NCI-H2029 treated with DMSO at 0.1 percent for 48 hours (cell line): ENCODE results near the gene ATP8A2.
A peak's percentile ranks its signal among the peaks of the same experiment; 100 is the strongest.
"Not testable (repeated sequence)": the region's sequence is repeated elsewhere in the genome, so short reads cannot be mapped to it uniquely, and the experiment has no call there.

Experiments used
- DNase-seq: peaks from one replicate; lab custom pipeline; 2025; lab: John Stamatoyannopoulos, UW

Gene ATP8A2

DNA sequence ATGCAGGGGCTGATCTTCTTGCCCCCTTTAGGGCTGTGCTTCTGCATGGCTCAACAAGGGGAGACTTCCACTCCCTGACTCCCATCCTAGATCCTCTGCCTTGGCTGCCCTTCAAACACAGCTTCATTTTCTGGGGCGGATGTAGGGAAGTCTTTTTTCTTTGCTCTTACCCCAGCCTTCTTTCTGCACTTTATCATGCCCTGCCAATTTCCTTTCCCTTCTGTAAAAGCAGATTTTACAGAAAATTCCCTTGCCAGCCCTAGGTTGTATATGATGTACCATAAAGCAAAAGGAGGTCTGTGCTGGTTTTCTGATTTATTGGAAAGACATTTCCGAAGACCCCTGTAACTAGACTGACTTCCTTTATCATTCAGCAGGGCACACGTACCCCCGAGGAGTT, 396.6 kb downstream of the ATP8A2 start:
- no peak for DNase-seq

DNA sequence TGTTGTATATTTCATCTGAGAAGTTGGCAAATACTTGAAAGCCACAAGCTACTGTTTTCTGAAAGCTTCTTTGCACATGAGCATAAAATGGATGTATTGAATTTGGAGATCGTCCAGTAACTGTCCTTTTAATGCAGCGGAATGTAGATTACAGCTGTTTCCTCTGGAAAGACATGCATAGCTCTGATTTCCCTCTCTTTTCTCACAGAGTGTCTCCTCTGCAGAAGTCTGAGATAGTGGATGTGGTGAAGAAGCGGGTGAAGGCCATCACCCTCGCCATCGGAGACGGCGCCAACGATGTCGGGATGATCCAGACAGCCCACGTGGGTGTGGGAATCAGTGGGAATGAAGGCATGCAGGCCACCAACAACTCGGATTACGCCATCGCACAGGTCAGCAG, 397.1 kb downstream of the ATP8A2 start:
- no peak for DNase-seq

DNA sequence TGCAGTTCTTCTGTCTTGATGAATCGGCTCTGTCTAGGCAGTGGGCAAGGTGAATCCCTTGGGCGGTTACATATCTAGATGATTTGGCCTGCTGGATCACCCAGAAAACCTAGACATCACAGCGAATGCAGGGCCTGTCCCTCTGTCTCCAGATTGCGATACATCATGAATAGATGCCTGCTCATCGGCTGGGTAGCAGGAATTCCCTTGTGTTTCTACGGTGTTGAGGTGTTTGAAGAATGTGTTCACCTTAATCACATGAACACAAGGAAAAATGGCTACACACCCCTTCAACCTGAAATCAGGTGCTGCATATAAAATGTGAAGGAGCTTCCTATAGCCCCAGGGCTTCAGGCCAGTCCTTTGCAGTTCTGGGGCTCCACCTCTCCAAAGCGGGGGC, 398.8 kb downstream of the ATP8A2 start:
- no peak for DNase-seq

DNA sequence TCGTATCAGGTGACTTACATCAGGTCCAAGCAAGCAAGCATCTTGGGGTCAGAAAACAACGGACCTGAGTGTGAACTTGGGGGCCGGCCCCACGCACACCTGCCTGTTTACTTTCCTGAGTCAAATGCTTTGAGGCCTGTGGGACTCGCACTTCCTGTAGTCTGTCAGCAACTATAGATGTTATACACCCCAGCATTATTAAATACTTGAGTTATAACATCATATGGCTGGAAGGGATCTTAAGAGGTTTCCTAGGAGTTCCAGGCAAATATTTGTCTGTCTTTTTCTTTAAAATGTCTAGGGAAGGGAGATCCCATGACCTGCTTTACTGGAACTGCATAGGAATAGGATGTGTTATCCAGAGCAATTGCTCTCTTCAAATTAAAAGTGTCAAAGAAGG, 399.4 kb downstream of the ATP8A2 start:
- no peak for DNase-seq

DNA sequence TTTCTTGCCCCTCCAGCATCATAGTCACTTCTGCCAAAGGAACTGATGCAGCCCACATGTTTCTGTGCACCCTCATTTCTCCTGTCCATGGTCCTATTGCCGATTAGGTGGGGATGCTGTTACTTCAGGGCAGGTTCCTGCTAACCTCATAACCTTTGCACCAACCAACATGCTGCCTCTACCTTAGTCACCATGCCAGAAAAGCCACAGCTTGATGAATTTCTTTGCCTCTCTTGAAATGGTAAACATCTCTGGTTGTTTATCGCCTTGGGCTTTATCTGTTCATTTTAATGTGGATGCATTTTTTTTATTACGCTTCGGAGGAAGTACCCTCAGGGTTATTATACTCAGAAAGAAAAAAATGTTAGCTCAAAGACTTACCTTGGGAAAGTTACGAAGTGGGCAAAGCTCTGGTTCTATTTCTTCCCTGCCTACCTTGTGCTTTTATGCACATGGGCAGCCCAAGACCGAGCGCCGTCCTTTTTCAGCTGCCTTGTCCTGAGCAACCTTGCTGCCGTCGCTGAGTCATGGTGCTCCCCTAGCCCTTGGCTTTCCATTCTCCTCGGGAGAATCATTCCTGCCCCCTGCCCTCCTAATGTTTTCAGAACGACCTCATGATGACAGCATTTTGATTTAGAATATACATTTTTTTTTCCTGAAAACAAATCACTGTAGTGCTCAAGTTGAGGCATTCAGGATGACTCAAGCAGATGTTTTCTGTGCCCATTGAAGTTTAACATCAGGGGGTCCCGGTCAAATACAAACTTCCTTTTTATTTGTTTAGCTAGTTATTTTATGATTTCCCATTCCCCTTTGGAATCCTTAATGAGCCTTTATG, 400.1 kb downstream of the ATP8A2 start:
- DNase-seq, result no peak

DNA sequence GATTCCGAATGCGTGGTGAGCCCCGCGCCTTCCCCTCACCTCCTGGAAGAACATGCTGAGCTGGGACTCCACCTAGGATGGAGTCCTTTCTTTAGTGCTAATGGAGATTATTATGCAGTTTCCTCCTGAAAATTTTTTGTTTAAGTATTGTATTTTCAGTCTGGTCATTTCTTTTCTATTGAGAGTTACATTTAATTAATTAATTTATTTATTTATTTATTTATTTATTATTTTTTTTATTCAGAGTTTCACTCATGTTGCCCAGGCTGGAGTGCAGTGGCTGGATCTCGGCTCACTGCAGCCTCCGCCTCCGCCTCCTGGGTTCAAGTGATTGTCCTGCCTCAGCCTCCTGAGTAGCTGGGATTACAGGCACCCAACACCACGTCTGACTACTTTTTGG, 400.8 kb downstream of the ATP8A2 start:
- DNase-seq, result not testable (repeated sequence)

DNA sequence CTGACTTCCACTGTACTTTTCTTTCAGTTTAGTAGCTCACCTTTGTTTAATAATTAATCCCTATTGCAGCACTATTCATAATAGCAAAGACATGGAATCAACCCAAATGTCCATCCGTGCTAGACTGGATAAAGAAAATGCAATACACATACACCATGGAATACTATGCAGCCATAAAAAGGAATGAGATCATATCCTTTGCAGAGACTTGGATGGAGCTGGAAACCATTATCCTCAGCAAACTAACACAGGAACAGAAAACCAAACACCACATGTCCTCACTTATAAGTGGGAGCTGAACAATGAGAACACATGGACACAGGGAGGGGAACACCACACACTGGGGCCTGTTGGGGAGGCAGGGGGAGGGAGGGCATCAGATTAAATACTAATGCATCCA, 402.3 kb downstream of the ATP8A2 start:
- DNase-seq, result not testable (repeated sequence)

DNA sequence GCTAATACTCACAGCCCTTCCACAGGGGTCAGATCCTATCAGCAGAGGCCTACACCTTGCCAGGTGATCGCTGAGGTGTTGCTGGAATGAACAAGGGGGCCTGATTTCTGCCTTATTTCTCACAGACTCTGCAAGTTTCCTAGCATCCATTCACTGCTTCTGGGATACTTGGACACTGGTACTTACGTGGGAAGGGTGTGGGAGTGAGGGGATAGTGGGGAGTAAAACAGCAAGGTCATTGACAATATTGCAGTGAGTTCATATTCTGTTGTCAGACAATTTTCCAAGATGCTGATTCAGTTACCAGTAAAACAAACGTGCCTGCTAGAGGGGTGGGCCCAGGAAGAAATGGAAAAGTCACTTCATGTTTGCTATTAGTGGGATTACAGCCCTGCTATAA, 403.5 kb downstream of the ATP8A2 start:
- no peak for DNase-seq

DNA sequence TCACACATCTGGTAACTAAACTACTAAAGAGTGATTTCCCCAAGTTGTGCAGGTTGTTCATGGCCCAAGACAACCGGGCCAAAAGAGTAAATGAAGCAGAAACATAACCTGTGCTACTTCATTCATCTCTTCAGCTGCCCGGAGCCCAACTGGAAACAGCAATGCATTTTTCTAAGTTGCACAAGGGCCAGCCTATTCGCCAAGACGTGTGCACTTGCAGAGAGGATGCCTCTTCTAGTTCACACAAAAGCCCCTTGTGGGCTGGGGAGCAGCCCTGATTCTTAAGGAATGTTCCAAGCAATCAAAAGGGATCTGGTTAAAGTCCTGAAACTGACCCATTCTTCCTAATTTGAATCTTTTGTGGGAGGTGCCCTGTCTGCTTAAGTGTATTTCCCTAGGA, 404.2 kb downstream of the ATP8A2 start:
- no peak for DNase-seq

DNA sequence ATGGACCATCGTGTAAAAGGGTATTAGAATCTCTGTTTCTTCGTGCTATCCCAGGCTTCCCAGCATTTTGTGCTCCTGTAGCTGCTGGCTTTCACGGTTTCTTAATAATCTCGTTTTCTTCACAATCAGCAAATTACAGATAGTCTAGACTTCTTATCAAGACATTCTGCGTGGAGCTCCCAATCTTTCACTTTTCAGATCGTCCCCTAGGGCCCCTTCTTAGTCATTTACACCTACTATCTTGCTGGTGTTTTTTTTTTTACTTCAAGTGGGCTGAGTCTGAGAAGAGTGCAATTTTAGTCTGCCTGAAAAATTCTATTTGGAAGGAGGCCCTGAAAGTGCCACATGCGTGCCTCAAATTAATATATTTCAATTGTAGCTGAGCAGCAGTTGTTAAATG, 404.9 kb downstream of the ATP8A2 start:
- DNase-seq, result no peak

DNA sequence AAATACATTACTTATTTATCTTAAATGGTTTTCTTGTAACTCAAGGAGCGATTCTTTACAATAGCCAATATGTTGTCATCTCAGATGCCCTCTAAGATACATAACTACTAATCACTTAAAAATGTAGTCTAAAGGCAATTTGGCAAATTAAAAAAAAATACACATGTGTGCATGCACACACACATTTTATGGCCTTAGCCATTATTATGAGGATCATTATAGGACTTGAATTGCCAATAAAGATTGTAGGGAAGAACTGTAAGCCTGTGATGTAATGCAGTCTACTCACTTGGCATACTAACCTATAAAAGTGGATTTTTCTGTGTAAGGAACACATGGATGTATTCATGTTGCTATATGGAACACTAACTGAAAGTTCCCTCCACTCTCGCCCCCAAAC, 405.7 kb downstream of the ATP8A2 start:
- no peak for DNase-seq

DNA sequence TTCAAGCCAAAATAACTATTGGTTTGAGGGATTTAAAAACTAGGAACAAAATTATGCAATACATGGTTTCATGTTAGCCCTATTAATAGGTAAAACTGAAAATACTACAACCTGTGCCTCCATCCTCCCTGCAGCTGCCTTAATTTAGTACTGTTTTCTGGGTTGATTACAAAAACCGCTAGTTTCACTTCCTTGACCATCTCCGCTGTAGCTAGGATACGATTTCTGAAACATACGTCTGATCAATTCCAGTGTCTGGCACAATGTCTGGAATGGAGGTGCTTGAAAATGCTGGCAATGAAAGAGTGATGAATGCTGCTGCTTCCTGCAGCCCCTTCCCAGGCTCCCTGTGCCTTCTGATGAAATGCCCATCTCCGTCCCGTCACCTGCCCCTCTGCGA, 406.6 kb downstream of the ATP8A2 start:
- DNase-seq, result no peak

DNA sequence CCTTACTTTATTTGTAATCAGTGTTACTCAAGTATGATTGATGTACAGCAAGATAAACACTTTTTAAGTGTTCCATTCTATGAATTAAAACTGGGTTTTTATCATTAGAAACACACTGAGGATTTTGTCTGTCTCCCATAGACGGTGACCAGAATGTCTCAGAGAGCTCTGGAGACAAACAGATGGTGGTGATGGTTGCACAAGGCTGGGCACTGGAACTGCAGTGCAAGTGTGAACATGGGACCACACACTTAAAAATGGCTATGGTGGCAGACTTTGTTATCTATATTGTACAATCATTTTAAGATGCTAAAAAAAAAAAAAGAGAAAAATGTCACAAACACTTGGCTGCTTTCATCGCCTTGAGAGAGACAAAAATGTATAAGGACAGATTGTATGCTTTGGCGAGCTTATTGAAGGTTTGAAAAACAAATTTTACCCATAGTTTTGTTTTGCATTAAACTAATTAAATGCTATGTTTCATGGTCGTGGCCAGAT, 407.1 kb downstream of the ATP8A2 start:
- no peak for DNase-seq

DNA sequence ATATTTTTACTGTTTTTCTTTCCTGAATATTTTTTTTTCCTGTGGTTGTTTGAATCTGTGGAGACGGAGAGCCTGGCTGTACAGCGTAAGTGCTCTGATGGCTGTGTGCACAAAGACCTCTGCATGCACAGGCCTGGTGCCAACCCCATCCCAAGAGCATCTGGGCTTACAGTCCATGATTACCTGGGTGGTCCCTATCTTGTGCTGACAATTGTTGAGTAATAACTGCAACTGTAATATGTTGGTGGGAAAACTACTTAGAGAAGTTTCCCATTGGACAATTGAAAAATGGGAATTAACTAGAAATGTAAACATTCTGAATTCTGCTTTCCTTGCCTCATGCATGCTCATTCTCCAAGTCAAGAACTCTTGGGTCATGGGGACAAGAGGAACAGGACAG, 411.3 kb downstream of the ATP8A2 start:
- DNase-seq, result no peak

DNA sequence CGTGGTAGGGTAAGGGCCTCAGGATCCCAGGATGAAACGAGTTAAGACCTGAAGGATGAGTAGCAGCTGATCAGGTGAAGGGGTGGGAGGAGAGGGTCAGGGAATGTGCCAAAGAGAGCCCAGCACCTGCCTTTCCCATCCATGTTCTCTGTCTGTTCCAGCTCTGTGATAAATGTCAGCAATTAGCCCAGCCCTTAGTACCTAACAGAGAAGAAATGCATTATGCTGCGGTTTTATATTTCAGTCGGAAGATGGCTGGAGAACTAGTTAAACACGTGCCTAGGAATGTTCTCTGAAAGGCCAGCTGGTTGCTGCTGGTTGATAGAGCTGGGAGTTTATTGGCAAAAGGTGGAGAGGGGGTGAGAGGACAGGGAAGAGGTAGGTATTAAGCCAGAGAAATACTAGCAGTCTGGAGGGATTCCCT, 411.8 kb downstream of the ATP8A2 start:
- DNase-seq, result peak; percentile 72

DNA sequence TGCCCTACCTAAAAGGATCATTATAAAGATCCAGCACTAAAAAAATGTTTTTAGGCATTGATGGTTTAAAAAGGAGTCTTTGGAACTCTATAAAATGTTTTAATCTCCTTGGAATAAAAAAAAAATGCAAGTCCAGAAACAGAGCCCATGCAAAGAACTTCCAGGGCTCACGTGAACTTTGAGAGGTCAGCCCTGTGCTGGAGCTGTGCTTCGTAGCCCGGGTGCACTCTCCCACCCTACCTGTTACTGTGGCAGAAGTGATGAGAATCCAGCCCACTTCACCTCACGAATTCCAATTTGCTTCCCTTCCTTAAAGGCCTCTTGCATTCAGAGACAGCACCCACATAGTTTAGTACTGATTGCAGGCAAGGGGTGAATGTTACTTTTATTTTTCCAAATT, 412.3 kb downstream of the ATP8A2 start:
- no peak for DNase-seq

DNA sequence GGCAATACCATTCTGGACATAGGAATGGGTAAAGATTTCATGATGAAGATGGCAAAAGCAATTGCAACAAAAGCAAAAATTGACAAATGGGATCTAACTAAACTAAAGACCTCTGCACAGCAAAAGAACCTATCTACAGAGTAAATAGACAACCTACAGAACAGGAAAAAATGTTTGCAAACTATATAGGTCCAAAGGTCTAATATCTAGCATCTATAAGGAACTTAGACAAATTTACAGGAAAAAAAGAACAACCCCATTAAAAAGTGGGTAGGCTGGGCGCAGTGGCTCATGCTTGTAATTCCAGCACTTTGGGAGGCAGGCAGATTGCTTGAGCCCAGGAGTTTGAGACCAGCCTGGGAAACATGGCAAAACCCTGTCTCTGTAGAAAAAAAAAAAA, 418.4 kb downstream of the ATP8A2 start:
- DNase-seq, result not testable (repeated sequence)

DNA sequence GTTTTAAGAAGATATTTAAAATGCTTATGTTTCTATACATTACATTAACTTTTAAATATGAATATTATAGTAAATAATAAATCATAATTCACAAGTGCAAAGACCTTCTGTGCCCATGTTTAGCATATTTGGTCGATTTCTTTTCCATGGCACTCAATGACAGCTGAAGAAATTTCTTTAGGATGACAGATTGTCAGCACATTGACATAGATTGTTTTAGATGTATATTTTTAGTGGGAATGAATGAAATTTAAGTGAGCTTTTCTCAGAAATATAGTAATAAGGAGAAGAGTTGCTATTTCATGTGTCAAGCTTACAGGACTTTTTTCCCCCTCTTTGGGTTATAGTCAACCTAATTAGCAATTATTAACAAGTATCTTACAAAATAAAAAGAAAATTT, 423.5 kb downstream of the ATP8A2 start:
- no peak for DNase-seq

DNA sequence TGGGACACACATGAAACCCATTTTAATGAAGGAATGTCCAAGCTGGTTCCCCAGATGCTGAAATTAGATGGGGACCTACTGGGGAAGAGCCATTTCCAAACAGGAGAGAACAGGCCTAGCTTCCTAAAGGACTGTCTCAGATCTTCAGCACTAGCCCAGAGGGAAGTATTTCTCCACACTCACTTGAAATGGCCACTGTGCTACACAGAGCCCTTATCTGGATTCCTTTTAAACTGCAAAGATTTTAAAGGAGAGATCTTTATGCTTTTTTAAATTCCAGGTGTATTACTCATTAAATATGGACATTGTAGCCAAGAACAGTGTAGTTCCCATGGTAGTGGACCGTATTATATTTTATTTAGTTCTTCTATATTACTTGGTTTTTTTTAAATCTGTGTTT, 424.7 kb downstream of the ATP8A2 start:
- DNase-seq, result no peak

DNA sequence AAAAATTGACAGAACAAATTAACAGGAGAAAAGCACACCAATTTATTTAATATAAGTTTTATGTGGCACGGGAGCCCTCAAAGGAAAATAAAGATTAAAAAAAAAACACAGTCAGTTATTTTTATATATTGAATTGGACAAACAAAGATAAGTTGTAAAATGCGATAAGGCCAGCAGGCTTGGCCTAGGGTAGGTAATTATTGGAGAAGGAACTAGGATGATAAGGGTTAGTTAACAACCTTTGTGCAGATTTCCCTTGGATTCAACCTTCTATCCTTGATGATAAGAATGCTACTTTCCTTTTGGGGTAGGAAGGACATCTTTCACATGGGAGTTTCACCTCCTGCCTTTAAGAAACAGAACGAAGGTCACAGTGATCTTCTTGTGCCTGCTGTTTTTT, 427.2 kb downstream of the ATP8A2 start:
- no peak for DNase-seq

DNA sequence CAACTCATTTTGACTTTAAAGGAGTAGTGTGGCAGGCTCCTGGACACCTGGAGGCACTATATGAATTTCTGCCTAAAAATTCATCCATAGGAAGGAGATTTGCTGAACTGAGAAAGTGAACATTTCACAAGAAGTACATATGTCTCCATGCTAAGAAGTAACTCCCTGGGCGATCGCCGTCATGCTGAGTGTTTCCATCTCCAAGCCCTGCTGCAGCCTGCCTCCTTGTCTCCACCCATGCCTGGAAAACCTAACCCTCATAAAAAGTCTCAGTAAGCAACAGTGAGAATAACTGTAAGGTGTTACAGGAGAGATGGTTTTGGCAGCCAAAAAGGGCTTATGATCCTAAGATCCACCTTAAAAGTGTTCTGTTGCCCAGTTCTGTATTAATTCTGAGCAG, 428.7 kb downstream of the ATP8A2 start:
- DNase-seq, result no peak

DNA sequence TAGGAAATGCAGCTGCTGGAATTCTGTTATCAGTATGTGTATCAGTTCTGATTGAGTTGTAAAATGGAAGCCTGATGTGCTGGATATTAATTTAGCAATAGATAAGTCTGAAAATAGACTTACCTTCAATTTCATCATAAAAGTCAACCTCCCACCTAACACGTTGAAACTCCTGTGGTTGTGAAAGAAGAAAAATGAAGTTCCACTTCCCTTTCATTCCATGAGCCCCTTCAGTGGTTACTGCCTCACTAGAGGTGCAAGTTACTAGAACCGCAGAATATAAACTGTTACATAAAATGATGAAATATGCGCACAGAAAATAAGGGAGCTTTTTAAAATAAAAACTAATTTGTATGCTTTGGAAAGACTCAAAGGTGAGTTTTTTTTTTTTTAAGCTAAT, 430.8 kb downstream of the ATP8A2 start:
- no peak for DNase-seq

DNA sequence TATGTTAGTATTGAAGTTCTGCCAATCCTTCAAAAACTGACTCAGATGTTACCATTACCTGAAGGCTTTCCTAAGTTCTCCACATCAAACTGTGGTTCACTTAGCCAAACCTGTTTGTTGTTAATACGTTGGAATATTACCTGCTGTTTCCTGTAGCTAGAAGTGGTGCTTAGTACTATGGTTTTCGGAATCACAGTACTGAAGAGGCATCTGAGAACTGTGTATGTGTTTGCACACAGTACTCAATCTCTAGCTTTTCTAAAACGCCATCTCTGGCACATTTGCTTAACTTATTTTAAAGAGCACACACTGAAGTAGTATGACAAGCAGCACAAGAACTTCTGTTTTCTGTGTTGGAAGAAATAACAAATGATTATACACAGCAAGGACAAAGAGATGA, 431.9 kb downstream of the ATP8A2 start:
- DNase-seq, result peak; percentile 45
